Colonic mucosa (tissue), 4 donors: ENCODE results near the gene SLFN11. TPM values are rescaled to one million over a fixed set of nuclear protein-coding genes. Genes with fewer than 3 reads are reported as not detected.

Experiments used
- DNase-seq: peaks from one replicate; pipeline ENCODE4 v3.0.0-alpha.2; 2020
- H3K27ac ChIP-seq: fragments of 200-600 bp; one replicate; pipeline ENCODE4 v1.8.0; 2021
- H3K27me3 ChIP-seq: fragments of 200-600 bp; one replicate; pipeline ENCODE4 v1.8.0; 2021
- H3K36me3 ChIP-seq: fragments of 200-600 bp; one replicate; pipeline ENCODE4 v1.8.0; 2021
- H3K4me1 ChIP-seq: fragments of 200-600 bp; one replicate; pipeline ENCODE4 v1.8.0; 2021; ENCODE audit warnings: mild to moderate bottlenecking
- H3K4me3 ChIP-seq: fragments of 200-600 bp; one replicate; pipeline ENCODE4 v1.8.0; 2021
- H3K9ac ChIP-seq, 2 donors: one replicate each; pipeline ENCODE4 v1.7.0; 2013; ENCODE audit warnings: control low read depth in 2 of 2, low read depth in 2 of 2, low read length in 2 of 2
- H3K9me3 ChIP-seq: fragments of 200-600 bp; one replicate; pipeline ENCODE4 v1.8.0; 2021
- intact Hi-C: fragments of 100-400 bp; cut with DNase I; formaldehyde crosslinking; loops from one replicate; pipeline ENCODE4 v1.14.1; 2022
- total RNA-seq, 2 donors: library from RNA; stranded (reverse); fragmentation: NEBNext Ultra II Directional in 1 of 2; extraction: Animal tissue kit (Norgen Biotek cat#: 25700) in 1 of 2; gene quantifications; one replicate each; pipeline ENCODE4 v1.2.1, GENCODE V29; 2021
- TF ChIP-seq, protein P1 (sequence below): fragments of 200-600 bp; IDR thresholded peaks from one replicate; pipeline ENCODE4 v1.8.0; 2022; ENCODE audit warnings: antibody characterized with exemption, mild to moderate bottlenecking
- donor health status: healthy.
- donor health status: DM: no; HTN: no; CAD: no.
- donor health status: DM: no; HTN: no; CAD: no.

SLFN11 gene
- total RNA-seq, 2 donors from 2014 or later = 3.6 to 9.1 TPM

DNA sequence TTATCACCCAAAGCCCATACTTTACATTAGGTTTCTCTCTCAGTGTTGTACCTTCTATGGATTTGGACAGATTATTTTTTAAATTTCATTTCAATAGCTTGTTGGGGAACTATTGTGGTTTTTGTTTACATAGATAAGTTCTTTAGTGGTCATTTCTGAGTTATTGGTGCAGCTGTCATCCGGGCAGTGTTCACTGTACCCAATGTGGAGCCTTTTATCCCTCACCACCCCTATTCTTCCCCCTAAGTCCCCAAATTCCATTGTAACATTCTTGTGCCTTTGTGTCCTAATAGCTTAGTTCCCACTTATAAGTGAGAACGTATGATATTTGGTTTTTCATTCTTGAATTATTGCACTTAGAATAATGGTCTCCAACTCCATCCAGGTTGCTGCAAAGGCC is 57.5 kb downstream of the SLFN11 start:
- Histone ChIP-seq H3K27ac (no peak overlapping the region), H3K4me3 (no peak overlapping the region), H3K9ac (no peak overlapping the region), H3K36me3 (no peaks in the 10 kb centered on the region), H3K27me3 (peaks cover 3% of the 10 kb centered on the region), H3K4me1 (no peaks in the 10 kb centered on the region), H3K9me3 (no peaks in the 10 kb centered on the region)
- TF ChIP-seq, protein P1, sequence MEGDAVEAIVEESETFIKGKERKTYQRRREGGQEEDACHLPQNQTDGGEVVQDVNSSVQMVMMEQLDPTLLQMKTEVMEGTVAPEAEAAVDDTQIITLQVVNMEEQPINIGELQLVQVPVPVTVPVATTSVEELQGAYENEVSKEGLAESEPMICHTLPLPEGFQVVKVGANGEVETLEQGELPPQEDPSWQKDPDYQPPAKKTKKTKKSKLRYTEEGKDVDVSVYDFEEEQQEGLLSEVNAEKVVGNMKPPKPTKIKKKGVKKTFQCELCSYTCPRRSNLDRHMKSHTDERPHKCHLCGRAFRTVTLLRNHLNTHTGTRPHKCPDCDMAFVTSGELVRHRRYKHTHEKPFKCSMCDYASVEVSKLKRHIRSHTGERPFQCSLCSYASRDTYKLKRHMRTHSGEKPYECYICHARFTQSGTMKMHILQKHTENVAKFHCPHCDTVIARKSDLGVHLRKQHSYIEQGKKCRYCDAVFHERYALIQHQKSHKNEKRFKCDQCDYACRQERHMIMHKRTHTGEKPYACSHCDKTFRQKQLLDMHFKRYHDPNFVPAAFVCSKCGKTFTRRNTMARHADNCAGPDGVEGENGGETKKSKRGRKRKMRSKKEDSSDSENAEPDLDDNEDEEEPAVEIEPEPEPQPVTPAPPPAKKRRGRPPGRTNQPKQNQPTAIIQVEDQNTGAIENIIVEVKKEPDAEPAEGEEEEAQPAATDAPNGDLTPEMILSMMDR = no peak
- intact Hi-C loops = no loop called here
- DNase-seq = no peak

DNA sequence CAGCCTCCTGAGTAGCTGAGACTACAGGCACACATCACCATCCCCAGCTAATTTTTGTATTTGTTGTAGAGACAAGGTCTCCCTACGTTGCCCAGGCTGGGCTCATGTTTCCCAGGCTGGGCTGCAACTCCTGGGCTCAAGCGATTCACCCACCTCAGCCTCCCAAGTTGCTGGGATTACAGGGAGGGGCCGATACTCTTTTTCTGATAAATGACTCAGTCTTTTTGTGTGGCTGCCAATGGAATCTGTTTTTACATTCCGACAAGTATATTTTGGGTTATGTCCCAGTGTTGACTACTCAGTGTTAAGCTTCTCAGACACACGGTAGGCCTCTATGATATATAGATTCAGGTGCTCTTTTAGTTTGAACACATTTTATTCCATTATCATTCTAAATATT is 58.1 kb downstream of the SLFN11 start:
- Histone ChIP-seq H3K9me3 (no peaks in the 10 kb centered on the region), H3K4me3 (no peak overlapping the region), H3K9ac (no peak overlapping the region), H3K36me3 (no peaks in the 10 kb centered on the region), H3K27me3 (peaks cover 3% of the 10 kb centered on the region), H3K4me1 (no peaks in the 10 kb centered on the region), H3K27ac (no peak overlapping the region)
- no peak for DNase-seq
- intact Hi-C loops = no loop called here
- TF ChIP-seq, protein P1 = no peak

DNA sequence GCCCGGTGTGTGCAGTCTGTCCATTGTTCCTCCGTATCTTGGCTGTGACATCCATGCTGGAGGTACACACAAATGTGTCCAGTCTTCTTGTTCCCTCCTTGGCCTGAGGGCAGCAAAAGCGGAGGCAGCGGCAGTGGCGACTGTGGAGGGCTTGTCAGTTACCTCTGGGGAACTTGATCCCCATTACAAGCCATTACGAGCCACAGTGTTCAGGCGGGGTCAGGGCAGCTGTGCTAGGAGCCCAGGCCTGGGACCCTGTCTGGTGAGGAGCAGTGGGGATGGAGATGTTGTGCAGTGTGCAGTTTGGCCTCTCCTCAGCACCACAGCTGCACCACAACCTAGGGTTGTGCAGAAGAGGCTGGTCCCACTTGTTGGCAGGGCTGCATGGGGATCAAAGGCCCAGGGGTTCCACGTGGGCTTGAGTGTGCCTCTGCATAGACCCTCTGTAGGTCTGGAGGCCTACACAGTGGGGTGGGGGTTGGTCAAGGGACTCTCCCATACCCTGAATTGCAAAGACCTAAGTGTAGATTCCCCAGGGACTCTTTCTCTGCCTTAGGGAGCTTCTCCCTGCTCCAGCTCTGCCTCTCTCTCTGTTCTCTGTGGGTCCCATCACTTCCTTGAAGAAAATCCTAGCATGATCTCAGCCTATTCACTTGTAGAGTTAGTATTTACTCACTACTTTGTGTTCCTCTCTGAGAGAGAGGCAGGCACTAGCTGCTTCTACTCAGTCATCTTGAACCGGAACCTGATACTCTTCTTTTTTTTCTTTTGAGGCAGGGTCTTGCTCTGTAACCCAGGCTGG is 58.8 kb downstream of the SLFN11 start:
- Histone ChIP-seq H3K27me3 (peaks cover 3% of the 10 kb centered on the region), H3K27ac (no peak overlapping the region), H3K9ac (no peak overlapping the region), H3K4me3 (no peak overlapping the region), H3K4me1 (no peaks in the 10 kb centered on the region), H3K9me3 (no peaks in the 10 kb centered on the region), H3K36me3 (no peaks in the 10 kb centered on the region)
- TF ChIP-seq, protein P1 = no peak
- no peak for DNase-seq
- intact Hi-C loops = no loop called here

DNA sequence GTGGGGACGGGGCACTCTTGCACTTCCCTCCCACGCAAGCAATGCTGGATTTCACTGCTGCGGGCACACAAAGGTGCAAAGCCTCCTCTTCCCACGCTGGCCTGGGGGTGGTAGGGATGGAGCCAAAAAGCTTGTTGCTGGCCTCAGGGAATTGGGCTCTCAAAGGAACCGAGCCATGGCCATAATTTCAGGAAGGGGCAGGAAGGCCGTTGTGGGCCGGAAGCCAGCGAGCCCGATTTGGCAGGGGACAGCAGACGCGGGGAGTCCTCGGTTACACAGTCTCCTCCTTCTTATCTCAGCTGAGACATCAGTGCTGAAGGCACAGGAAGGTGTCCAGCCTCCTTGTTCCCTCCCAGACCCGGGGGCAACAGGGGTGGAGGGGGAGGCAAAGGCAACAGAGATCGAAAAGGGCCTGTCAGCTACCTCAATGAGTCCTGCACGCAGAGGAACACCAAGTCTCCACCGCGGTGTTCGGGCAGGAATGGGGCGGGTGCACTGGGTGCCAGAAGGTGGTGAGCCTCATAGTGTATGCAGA is 59.5 kb downstream of the SLFN11 start:
- DNase-seq = no peak
- TF ChIP-seq, protein P1 = no peak
- Histone ChIP-seq H3K4me1 (no peaks in the 10 kb centered on the region), H3K9me3 (no peaks in the 10 kb centered on the region), H3K27me3 (peaks cover 3% of the 10 kb centered on the region), H3K9ac (peak overlapping the region; percentile 40 to 43), H3K36me3 (no peaks in the 10 kb centered on the region), H3K27ac (no peak overlapping the region), H3K4me3 (peak overlapping the region; percentile 21)
- intact Hi-C loops = loop anchor here (2.0 kb wide), 1 partner anchor 221 kb away; no protein-coding TSS in a partner anchor

DNA sequence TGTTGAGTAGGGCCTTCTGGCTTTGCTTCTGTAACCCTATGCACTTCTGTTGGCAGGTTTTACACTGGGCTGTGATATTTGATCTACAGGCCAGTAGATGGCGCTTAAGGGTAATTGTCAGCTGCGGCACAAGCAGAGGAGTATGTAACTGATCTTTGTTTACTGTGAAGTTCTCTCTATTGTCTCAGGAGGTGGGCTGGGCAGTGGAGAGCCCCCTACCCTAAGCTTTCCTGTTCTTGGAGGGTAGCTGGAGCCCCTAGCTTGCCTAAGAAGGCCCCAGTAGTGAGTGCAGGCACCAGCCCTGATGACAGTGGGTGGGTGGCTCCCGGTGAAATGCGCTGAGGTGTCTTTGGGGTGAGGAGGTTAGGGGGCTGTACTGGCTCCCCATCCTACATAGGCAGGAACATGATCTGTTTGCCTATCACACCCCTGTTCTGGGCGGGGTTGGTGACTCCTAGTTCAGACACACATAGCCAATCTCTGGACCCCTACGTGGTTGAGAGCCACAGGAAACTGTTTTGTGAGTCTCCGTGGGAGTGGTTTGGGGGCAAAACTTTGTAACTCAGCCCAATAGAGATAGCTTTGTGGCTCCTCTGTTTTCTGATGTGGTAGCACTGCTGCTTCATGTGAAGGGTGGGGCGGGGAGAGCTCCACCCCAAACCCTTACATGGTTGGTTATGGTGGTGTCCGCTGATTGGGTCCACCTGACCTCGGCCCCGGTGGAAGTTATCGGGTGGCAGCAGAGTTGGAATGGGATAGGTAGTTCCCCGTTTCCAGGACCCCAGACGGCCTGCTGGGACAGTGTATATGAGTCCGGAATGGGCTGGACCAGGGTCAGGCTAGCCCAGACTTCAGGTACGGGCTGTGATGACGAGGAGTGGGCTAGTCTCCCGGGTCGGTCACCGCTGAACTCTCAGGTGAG is 60.4 kb downstream of the SLFN11 start:
- H3K27ac ChIP-seq = no peak overlapping the region
- H3K9ac ChIP-seq = peak overlapping the region; percentile 40 to 43
- H3K27me3 ChIP-seq = no peaks in the 10 kb centered on the region

More for the DNA sequence above, 60.4 kb downstream of the SLFN11 start:
- DNase-seq = peak; percentile 45
- intact Hi-C loops = loop anchor here (2.0 kb wide), 1 partner anchor 222 kb away; no protein-coding TSS in a partner anchor
- H3K9me3 ChIP-seq = no peaks in the 10 kb centered on the region
- H3K4me1 ChIP-seq = no peaks in the 10 kb centered on the region
- TF ChIP-seq, protein P1 = peak; percentile 58
- no peaks in the 10 kb centered on the region for H3K36me3 ChIP-seq
- peak overlapping the region; percentile 21 for H3K4me3 ChIP-seq
